K562 (cell line): ENCODE data around the gene PEX3. TPM values are rescaled to one million over a fixed set of nuclear protein-coding genes. Genes with fewer than 3 reads are reported as not detected.

ENCODE experiments used
- ATAC-seq: fragments of 200-7000 bp; cut with Tn5 transposase; 3 replicates; pipeline ENCODE4 v1.9.1; 2020; ENCODE audit warnings: moderate library complexity
- BruUV-seq: library from RNA; stranded (reverse); fragments of 400-500 nt; replicated peaks from 2 replicates; lab custom pipeline; 2021; lab: Mats Ljungman, UMichigan
- CTCF ChIA-PET: fragments of 300-600 bp; formaldehyde crosslinking; extraction: SDS; loops from one replicate; lab custom pipeline; 2021; ENCODE audit warnings: low intra/inter-chr PET ratio; lab: Yijun Ruan, JAX
- POLR2A ChIA-PET: fragments of 300-600, 350-650 bp; sonication (Branson Sonifier 250); formaldehyde crosslinking; extraction: SDS; loops from one replicate; lab custom pipeline; 2021; ENCODE audit warnings: antibody characterized with exemption, inconsistent platforms; lab: Yijun Ruan, JAX
- DNase-seq, 4 experiments: peaks; one replicate each; pipeline versions ENCODE4 v3.0.0 to v3.0.0-alpha.2; 2011 to 2018; ENCODE audit warnings: low spot score in 3 of 4, mixed read lengths in 3 of 4; ENCODE audit errors: extremely low read depth in 1 of 4
- FAIRE-seq: peaks from 2 replicates; lab custom pipeline; 2011; peaks lifted over from hg19 to GRCh38; lab: Jason Lieb, UNC
- H2AFZ ChIP-seq: 2 replicates; pipeline ENCODE4 v1.6.0; 2011; ENCODE audit warnings: low read depth, low read length, control low read depth, inconsistent platforms
- H3K27ac ChIP-seq: fragments of 200-600 bp; 3 replicates; pipeline ENCODE4 v1.8.0; 2011; ENCODE audit warnings: low read depth, mild to moderate bottlenecking, control low read depth, inconsistent platforms, low read length, moderate library complexity, mixed read lengths; ENCODE audit errors: extremely low read depth
- H3K27me3 ChIP-seq, 2 experiments: fragments of 300-600 bp in 1 of 2; 2 replicates in 1 of 2; 3 replicates in 1 of 2; pipeline versions ENCODE4 v1.6.0 to v1.8.0; 2011; ENCODE audit warnings: inconsistent platforms in 2 of 2, low read length in 2 of 2, mild to moderate bottlenecking in 1 of 2, mixed read lengths in 1 of 2, moderate library complexity in 1 of 2; ENCODE audit not compliant: control insufficient read depth in 2 of 2, insufficient read depth in 2 of 2
- H3K36me3 ChIP-seq: fragments of 300-600 bp; 3 replicates; pipeline ENCODE4 v1.8.0; 2011; ENCODE audit warnings: mild to moderate bottlenecking, low read length, inconsistent platforms; ENCODE audit not compliant: control insufficient read depth, insufficient read depth
- H3K4me1 ChIP-seq, 2 experiments: fragments of 200-600 bp in 1 of 2; replicated peaks in 1 of 2; 2 replicates in 1 of 2; 3 replicates in 1 of 2; pipeline versions ENCODE4 v1.5.1 to v1.8.0; 2011; ENCODE audit warnings: inconsistent platforms in 2 of 2, low read length in 2 of 2, mild to moderate bottlenecking in 1 of 2, mixed read lengths in 1 of 2, moderate library complexity in 1 of 2; ENCODE audit not compliant: control insufficient read depth in 2 of 2, insufficient read depth in 2 of 2
- H3K4me2 ChIP-seq: 2 replicates; pipeline ENCODE4 v1.6.1; 2011; ENCODE audit warnings: low read length, control low read depth, inconsistent platforms, mixed read lengths; ENCODE audit not compliant: insufficient read depth
- H3K4me3 ChIP-seq: fragments of 200-600 bp; sonication (generic), shearing (Covaris generic); 2 replicates; pipeline ENCODE4 v1.5.1; 2016; ENCODE audit warnings: control low read depth, inconsistent platforms
- H3K79me2 ChIP-seq: fragments of 200-600 bp; 3 replicates; pipeline ENCODE4 v1.8.0; 2011; ENCODE audit warnings: low read length, inconsistent platforms; ENCODE audit not compliant: control insufficient read depth, insufficient read depth
- H3K9ac ChIP-seq, 2 experiments: 2 replicates each; pipeline versions ENCODE4 v1.6.0 to v1.6.1; 2011; ENCODE audit warnings: low read depth in 2 of 2, low read length in 2 of 2, control low read depth in 1 of 2, inconsistent platforms in 1 of 2, mild to moderate bottlenecking in 1 of 2, mixed read lengths in 1 of 2; ENCODE audit not compliant: insufficient read depth in 1 of 2
- H3K9me1 ChIP-seq: one replicate; pipeline ENCODE4 v1.6.0; 2011; ENCODE audit warnings: inconsistent platforms, mild to moderate bottlenecking, low read length, moderate library complexity; ENCODE audit not compliant: control insufficient read depth, insufficient read depth
- H3K9me3 ChIP-seq: replicated peaks from 2 replicates; pipeline ENCODE4 v1.5.1; 2011; ENCODE audit warnings: low read depth, low read length, inconsistent platforms; ENCODE audit not compliant: control insufficient read depth, insufficient read depth
- H4K20me1 ChIP-seq: replicated peaks from 2 replicates; pipeline ENCODE4 v1.6.1; 2011; ENCODE audit warnings: low read length, inconsistent platforms, mixed read lengths; ENCODE audit not compliant: control insufficient read depth, insufficient read depth
- C11orf30 ChIP-seq: fragments of 450-650 bp; IDR thresholded peaks from 2 replicates; pipeline ENCODE4 v1.6.1; 2016; ENCODE audit warnings: low read depth, mild to moderate bottlenecking
- MAFF ChIP-seq: IDR thresholded peaks from 2 replicates; pipeline ENCODE4 v1.6.1; 2012; ENCODE audit warnings: low read length, improper control_type of control experiment
- MAFG ChIP-seq: fragments of 450-650 bp; conservative IDR thresholded peaks from 2 replicates; pipeline ENCODE4 v1.6.1; 2016; ENCODE audit warnings: missing genetic modification characterization, missing compliant biosample characterization
- MAFK ChIP-seq: IDR thresholded peaks from 2 replicates; pipeline ENCODE4 v1.6.1; 2011; ENCODE audit warnings: low read length, improper control_type of control experiment
- MYNN ChIP-seq, 2 experiments: sonication (generic); formaldehyde crosslinking in 1 of 2; IDR thresholded peaks; 2 replicates each; pipeline versions ENCODE4 v1.5.0 to v1.6.1; 2016 to 2020; ENCODE audit warnings: antibody characterized with exemption in 1 of 2, missing genetic modification reagents in 1 of 2
- ZNF143 ChIP-seq: sonication (generic); formaldehyde crosslinking; IDR thresholded peaks from 2 replicates; pipeline ENCODE4 v1.9.0; 2022; ENCODE audit warnings: mild to moderate bottlenecking, missing genetic modification reagents
- ZNF3 ChIP-seq: fragments of 250-450 bp; sonication (Bioruptor Pico); IDR thresholded peaks from 2 replicates; pipeline ENCODE4 v1.5.0; 2021; ENCODE audit warnings: mild to moderate bottlenecking, moderate library complexity
- ZNF316 ChIP-seq: fragments of 450-650 bp; IDR thresholded peaks from 2 replicates; pipeline ENCODE4 v1.6.1; 2016
- WGBS: fragments of 100-300 bp; shearing (Covaris generic); methylation state at CpG from one replicate; pipeline ENCODE4 v1.1.6; 2016; ENCODE audit warnings: low coverage, mixed read lengths; ENCODE audit not compliant: insufficient coverage; ENCODE audit errors: missing lambda C conversion rate; 5-methylcytosine and 5-hydroxymethylcytosine counted together
- in situ Hi-C: fragments of 300-500 bp; cut with MboI; formaldehyde crosslinking; loops from 4 replicates; pipeline ENCODE4 v1.15.0; 2018; ENCODE audit warnings: inconsistent platforms, mixed read lengths
- intact Hi-C: fragments of 100-400 bp; cut with micrococcal nuclease; formaldehyde crosslinking; loops from 2 replicates; pipeline ENCODE4 v1.14.2; 2022
- polyA plus RNA-seq, 8 experiments: library from polyadenylated mRNA; depleted of rRNA in 4 of 8; stranded (reverse) in 5 of 8; unstranded in 3 of 8; fragments of >200 nt; fragmentation: Nextera tagmentation in 2 of 8; fragmentation: Illumina TruSeq in 1 of 8; extraction: Ambion mirVana in 2 of 8; extraction: Trizol in 1 of 8; gene quantifications; 2 replicates each; pipeline versions ENCODE4 v1.2.1 to v1.2.3, GENCODE V29; 2011 to 2014; ENCODE audit warnings: inconsistent platforms in 1 of 8, missing spikeins in 1 of 8
- total RNA-seq, 7 experiments: library from RNA; depleted of rRNA in 6 of 7; stranded (reverse); fragments of >200 nt in 6 of 7; fragmentation: Illumina TruSeq in 2 of 7; extraction: Trizol in 2 of 7; gene quantifications; 2 replicates each; pipeline versions ENCODE4 v1.2.1 to v1.2.3, GENCODE V29; 2011 to 2021; ENCODE audit warnings: low replicate concordance in 1 of 7

PEX3 gene
- total and polyA plus RNA-seq, 9 of the 15 experiments (the other 6 are each of a cell fraction or from before 2014, with no cell fraction given): 17.3 to 69.6 (median 32.7) TPM

GRCh38 chr6:143478479-143479062 is 28.0 kb downstream of the PEX3 start:
- WGBS: 83% methylated on average over 3 of the region's 3 CpGs
- H4K20me1 ChIP-seq: no peaks in the 10 kb centered on the region
- DNase-seq: no peak
- POLR2A ChIA-PET: no interaction called here
- H3K9ac ChIP-seq: no peak overlapping the region
- no peak overlapping the region for H3K4me3 ChIP-seq
- H2AFZ ChIP-seq: no peak overlapping the region
- H3K9me3 ChIP-seq: no peaks in the 10 kb centered on the region
- in situ Hi-C loops: no loop called here
- no peaks in the 10 kb centered on the region for H3K27me3 ChIP-seq
- intact Hi-C loops: no loop called here
- no peak for FAIRE-seq
- no peak overlapping the region for H3K27ac ChIP-seq
- no TSS peak for BruUV-seq
- H3K36me3 ChIP-seq: peaks cover 5% of the 10 kb centered on the region; the same call in 1 of the 3 replicates
- CTCF ChIA-PET: no interaction called here
- no peaks in the 10 kb centered on the region for H3K9me1 ChIP-seq
- no peaks in the 10 kb centered on the region for H3K4me1 ChIP-seq
- ATAC-seq: no peak
- no peaks in the 10 kb centered on the region for H3K79me2 ChIP-seq
- no peak overlapping the region for H3K4me2 ChIP-seq
- TF ChIP-seq C11orf30: peak; percentile 76; the same call in 1 of the 2 replicates
- peak; percentile 93 for TF ChIP-seq ZNF316
- no peak for TF ChIP-seq ZNF143 (CRISPR knock-in tag)
- no peak for TF ChIP-seq MYNN (IDR thresholded peaks at IDR 0.05)
- no peak for TF ChIP-seq MYNN (CRISPR knock-in tag; IDR thresholded peaks at IDR 0.05)
- TF ChIP-seq MAFG (tag): peak; percentile 70
- peak; percentile 79 for TF ChIP-seq MAFK
- TF ChIP-seq ZNF3 (CRISPR knock-in tag): no peak
- peak; percentile 69; the same call in 1 of the 2 replicates for TF ChIP-seq MAFF
